ENCODE measurements around the gene CCDC24.

DNA sequence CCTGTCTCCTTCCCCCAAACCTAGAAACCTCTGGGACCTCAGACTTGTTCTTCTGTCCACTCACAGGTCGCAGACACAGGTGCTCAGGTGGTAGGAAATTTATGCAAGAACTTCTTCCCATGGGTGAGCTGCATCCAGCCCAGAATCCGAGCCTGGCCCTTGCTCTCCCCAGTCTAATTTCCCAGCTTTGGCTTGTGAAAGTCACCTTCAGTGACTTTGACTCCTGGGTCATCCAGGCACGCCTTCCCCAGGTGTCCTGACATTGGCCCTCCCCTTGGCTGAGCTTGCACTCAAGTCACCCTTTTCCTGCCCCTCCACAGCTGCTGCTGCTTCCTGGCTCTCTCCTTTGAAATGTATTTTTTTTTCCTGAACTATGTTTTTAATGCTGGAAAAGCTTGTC lies 38.0 kb upstream of the CCDC24 start:
- TF ChIP-seq, protein P1, sequence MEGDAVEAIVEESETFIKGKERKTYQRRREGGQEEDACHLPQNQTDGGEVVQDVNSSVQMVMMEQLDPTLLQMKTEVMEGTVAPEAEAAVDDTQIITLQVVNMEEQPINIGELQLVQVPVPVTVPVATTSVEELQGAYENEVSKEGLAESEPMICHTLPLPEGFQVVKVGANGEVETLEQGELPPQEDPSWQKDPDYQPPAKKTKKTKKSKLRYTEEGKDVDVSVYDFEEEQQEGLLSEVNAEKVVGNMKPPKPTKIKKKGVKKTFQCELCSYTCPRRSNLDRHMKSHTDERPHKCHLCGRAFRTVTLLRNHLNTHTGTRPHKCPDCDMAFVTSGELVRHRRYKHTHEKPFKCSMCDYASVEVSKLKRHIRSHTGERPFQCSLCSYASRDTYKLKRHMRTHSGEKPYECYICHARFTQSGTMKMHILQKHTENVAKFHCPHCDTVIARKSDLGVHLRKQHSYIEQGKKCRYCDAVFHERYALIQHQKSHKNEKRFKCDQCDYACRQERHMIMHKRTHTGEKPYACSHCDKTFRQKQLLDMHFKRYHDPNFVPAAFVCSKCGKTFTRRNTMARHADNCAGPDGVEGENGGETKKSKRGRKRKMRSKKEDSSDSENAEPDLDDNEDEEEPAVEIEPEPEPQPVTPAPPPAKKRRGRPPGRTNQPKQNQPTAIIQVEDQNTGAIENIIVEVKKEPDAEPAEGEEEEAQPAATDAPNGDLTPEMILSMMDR (IDR thresholded peaks at IDR 0.05): no peak
- no peak for TF ChIP-seq POLR2A (IDR thresholded peaks at IDR 0.05)
